ENCODE results near the gene SBF1.
A peak's percentile ranks its signal among the peaks of the same experiment; 100 is the strongest.
"Not testable (repeated sequence)": the region's sequence is repeated elsewhere in the genome, so short reads cannot be mapped to it uniquely, and the experiment has no call there.

SBF1 gene

GRCh38 chr22:50422046-50422445, 52.8 kb downstream of the SBF1 start:
- DNase-seq: no peak

GRCh38 chr22:50420581-50420980, 54.3 kb downstream of the SBF1 start:
- DNase-seq: no peak

GRCh38 chr22:50420015-50420414, 54.8 kb downstream of the SBF1 start:
- DNase-seq: no peak

GRCh38 chr22:50419116-50419515, 55.7 kb downstream of the SBF1 start:
- no peak for DNase-seq

GRCh38 chr22:50418624-50419023, 56.2 kb downstream of the SBF1 start:
- no peak for DNase-seq

GRCh38 chr22:50417411-50418210, 57.2 kb downstream of the SBF1 start:
- no peak for DNase-seq

- DNase-seq: no peak
Observed at GRCh38 chr22:50416996-50417395, 57.8 kb downstream of the SBF1 start.

GRCh38 chr22:50415426-50415825, 59.4 kb downstream of the SBF1 start:
- DNase-seq: no peak

- no peak for DNase-seq
Observed at GRCh38 chr22:50414476-50415248, 60.2 kb downstream of the SBF1 start.

- not testable (repeated sequence) for DNase-seq
Observed at GRCh38 chr22:50408954-50409353, 65.9 kb downstream of the SBF1 start.

GRCh38 chr22:50408311-50408710, 66.5 kb downstream of the SBF1 start:
- DNase-seq: no peak

- no peak for DNase-seq
Observed at GRCh38 chr22:50406416-50407170, 68.2 kb downstream of the SBF1 start.

- no peak for DNase-seq
Observed at GRCh38 chr22:50403701-50404101, 71.1 kb downstream of the SBF1 start.

GRCh38 chr22:50401907-50402306, 72.9 kb downstream of the SBF1 start:
- DNase-seq: no peak

GRCh38 chr22:50400931-50401330, 73.9 kb downstream of the SBF1 start:
- DNase-seq: no peak

GRCh38 chr22:50400406-50400805, 74.4 kb downstream of the SBF1 start:
- no peak for DNase-seq

- DNase-seq: peak; percentile 8
Observed at GRCh38 chr22:50399751-50400331, 75.0 kb downstream of the SBF1 start.

GRCh38 chr22:50398831-50399648, 75.8 kb downstream of the SBF1 start:
- no peak for DNase-seq

- not testable (repeated sequence) for DNase-seq
Observed at GRCh38 chr22:50397371-50398060, 77.3 kb downstream of the SBF1 start.

- DNase-seq: no peak
Observed at GRCh38 chr22:50396751-50397370, 78.0 kb downstream of the SBF1 start.

Measured in central memory CD4-positive, alpha-beta T cell (primary cell).